Activated naive CD4-positive, alpha-beta T cell treated with anti-CD3 and anti-CD28 coated beads, Interleukin-2, amount 10 ng/mL, durations not matched to agents 7 days and 5 days (primary cell): ENCODE results near the gene GLIPR2.
"Not testable (repeated sequence)": the region's sequence is repeated elsewhere in the genome, so short reads cannot be mapped to it uniquely, and the experiment has no call there.

Experiments
- CTCF ChIA-PET: fragments of 350-600 bp; sonication (Branson Sonifier 250); formaldehyde crosslinking; loops from one replicate; lab custom pipeline; 2021; ENCODE audit warnings: antibody characterized with exemption; lab: Charles Lee
- DNase-seq: peaks from one replicate; pipeline ENCODE4 v3.0.0-alpha.2; 2020
- H3K27ac Mint-ChIP-seq: one replicate; pipeline ENCODE4 v1.8.0; 2021; ENCODE audit warnings: mild to moderate bottlenecking, moderate library complexity, mixed read lengths
- H3K27me3 Mint-ChIP-seq: one replicate; pipeline ENCODE4 v1.8.0; 2021; ENCODE audit warnings: mild to moderate bottlenecking, mixed read lengths
- H3K36me3 Mint-ChIP-seq: one replicate; pipeline ENCODE4 v1.8.0; 2021; ENCODE audit warnings: mixed read lengths
- H3K4me1 Mint-ChIP-seq: one replicate; pipeline ENCODE4 v1.8.0; 2021; ENCODE audit warnings: mixed read lengths
- H3K4me3 Mint-ChIP-seq: one replicate; pipeline ENCODE4 v1.8.0; 2021; ENCODE audit warnings: mild to moderate bottlenecking, moderate library complexity, mixed read lengths
- H3K9me3 Mint-ChIP-seq: one replicate; pipeline ENCODE4 v1.8.0; 2021; ENCODE audit warnings: mixed read lengths

GLIPR2 gene

GRCh38 chr9:36165826-36166167, 29.3 kb downstream of the GLIPR2 start:
- Mint-ChIP-seq H3K9me3 (no peaks in the 10 kb centered on the region), H3K4me1 (peaks cover 21% of the 10 kb centered on the region), H3K4me3 (peak overlapping the region; percentile 23), H3K27me3 (peaks cover 61% of the 10 kb centered on the region), H3K36me3 (peaks cover 6% of the 10 kb centered on the region), H3K27ac (no peak overlapping the region)
- CTCF ChIA-PET: interaction anchor here (1.1 to 8.2 kb wide), 12 partner anchors 17 to 207 kb away, joined by 3 to 221 read pairs (median 6); no protein-coding TSS in a partner anchor
- DNase-seq: no peak

- peaks cover 61% of the 10 kb centered on the region for H3K27me3 Mint-ChIP-seq
- peaks cover 5% of the 10 kb centered on the region for H3K36me3 Mint-ChIP-seq
- no peak overlapping the region for H3K27ac Mint-ChIP-seq
- DNase-seq: peak; percentile 85
- CTCF ChIA-PET: interaction anchor here (0.7 to 8.2 kb wide), 22 partner anchors 14 to 562 kb away, joined by 3 to 221 read pairs (median 4); partner anchors contain the start of genes CLTA and GLIPR2
- peaks cover 20% of the 10 kb centered on the region for H3K4me1 Mint-ChIP-seq
- peak overlapping the region; percentile 68 for H3K4me3 Mint-ChIP-seq
- H3K9me3 Mint-ChIP-seq: no peaks in the 10 kb centered on the region
Measured at GRCh38 chr9:36166168-36166927, 29.8 kb downstream of the GLIPR2 start.

DNA sequence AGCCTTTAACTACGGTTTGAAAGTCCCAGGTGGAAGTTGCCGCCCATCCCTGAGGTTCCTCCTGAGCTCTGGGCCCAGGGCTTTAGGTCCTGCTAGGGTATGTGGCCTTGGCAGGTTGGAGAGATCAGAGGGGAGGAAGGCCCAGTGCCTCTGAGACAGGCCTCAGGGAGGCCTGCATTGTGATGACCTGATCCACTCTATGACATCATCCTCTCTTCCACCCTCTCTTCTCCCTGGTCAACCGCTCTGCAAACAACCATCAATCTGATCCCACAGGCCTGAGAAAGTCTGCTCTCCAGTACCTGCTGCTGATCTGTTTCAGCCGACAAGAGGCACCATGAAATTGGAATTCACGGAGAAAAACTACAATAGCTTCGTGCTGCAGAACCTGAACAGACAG, 32.6 kb downstream of the GLIPR2 start, which contains the start of gene CCIN:
Gene CCIN (plus strand): TSS at position 223 of the 400 bp plus-strand sequence. CDS start 115 bp downstream, at position 338.
- Mint-ChIP-seq H3K4me3 (no peak within 1 kb of the TSS), H3K27ac (no peak within 1 kb of the TSS), H3K36me3 (no peaks in the 10 kb centered on the region), H3K9me3 (no peaks in the 10 kb centered on the region), H3K4me1 (peaks cover 16% of the 10 kb centered on the region), H3K27me3 (peaks cover 76% of the 10 kb centered on the region)
- CTCF ChIA-PET: interaction anchor here (0.8 to 8.2 kb wide), 6 partner anchors 20 to 560 kb away, joined by 3 to 221 read pairs (median 4); no protein-coding TSS in a partner anchor
- no peak for DNase-seq

GRCh38 chr9:36169708-36170107, 33.2 kb downstream of the GLIPR2 start:
- peaks cover 75% of the 10 kb centered on the region for H3K27me3 Mint-ChIP-seq
- CTCF ChIA-PET: interaction anchor here (0.6 to 8.2 kb wide), 4 partner anchors 20 to 163 kb away, joined by 3 to 221 read pairs (median 4); no protein-coding TSS in a partner anchor
- H3K36me3 Mint-ChIP-seq: no peaks in the 10 kb centered on the region
- H3K27ac Mint-ChIP-seq: no peak overlapping the region
- H3K4me3 Mint-ChIP-seq: no peak overlapping the region
- peaks cover 16% of the 10 kb centered on the region for H3K4me1 Mint-ChIP-seq
- no peak for DNase-seq
- no peaks in the 10 kb centered on the region for H3K9me3 Mint-ChIP-seq

DNA sequence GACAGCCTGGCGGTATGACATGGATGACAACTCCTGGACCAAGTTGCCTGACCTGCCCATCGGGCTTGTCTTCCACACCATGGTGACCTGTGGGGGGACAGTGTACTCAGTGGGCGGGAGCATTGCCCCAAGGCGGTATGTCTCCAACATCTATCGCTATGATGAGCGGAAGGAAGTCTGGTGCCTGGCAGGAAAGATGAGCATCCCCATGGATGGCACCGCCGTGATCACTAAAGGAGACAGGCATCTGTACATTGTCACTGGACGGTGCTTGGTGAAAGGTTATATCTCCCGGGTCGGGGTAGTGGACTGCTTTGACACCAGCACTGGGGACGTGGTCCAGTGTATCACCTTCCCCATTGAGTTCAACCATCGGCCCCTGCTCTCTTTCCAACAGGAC, 34.0 kb downstream of the GLIPR2 start:
- H3K27me3 Mint-ChIP-seq: peaks cover 72% of the 10 kb centered on the region
- no peaks in the 10 kb centered on the region for H3K9me3 Mint-ChIP-seq
- no peak for DNase-seq
- H3K27ac Mint-ChIP-seq: no peak overlapping the region
- H3K4me3 Mint-ChIP-seq: no peak overlapping the region
- CTCF ChIA-PET: interaction anchor here (1.5 to 8.2 kb wide), 2 partner anchors 69 to 163 kb away, joined by 4 to 221 read pairs; no protein-coding TSS in a partner anchor
- H3K36me3 Mint-ChIP-seq: no peaks in the 10 kb centered on the region
- H3K4me1 Mint-ChIP-seq: peaks cover 11% of the 10 kb centered on the region

- H3K27me3 Mint-ChIP-seq: peaks cover 49% of the 10 kb centered on the region
- no peaks in the 10 kb centered on the region for H3K36me3 Mint-ChIP-seq
- H3K27ac Mint-ChIP-seq: no peak overlapping the region
- no peak overlapping the region for H3K4me3 Mint-ChIP-seq
- peaks cover 6% of the 10 kb centered on the region for H3K4me1 Mint-ChIP-seq
- CTCF ChIA-PET: interaction anchor here (1.4 kb wide), 1 partner anchor 73 kb away, joined by 3 read pairs; no protein-coding TSS in a partner anchor
- DNase-seq: no peak
- H3K9me3 Mint-ChIP-seq: no peaks in the 10 kb centered on the region
Measured at GRCh38 chr9:36173861-36174260, 37.3 kb downstream of the GLIPR2 start.

DNA sequence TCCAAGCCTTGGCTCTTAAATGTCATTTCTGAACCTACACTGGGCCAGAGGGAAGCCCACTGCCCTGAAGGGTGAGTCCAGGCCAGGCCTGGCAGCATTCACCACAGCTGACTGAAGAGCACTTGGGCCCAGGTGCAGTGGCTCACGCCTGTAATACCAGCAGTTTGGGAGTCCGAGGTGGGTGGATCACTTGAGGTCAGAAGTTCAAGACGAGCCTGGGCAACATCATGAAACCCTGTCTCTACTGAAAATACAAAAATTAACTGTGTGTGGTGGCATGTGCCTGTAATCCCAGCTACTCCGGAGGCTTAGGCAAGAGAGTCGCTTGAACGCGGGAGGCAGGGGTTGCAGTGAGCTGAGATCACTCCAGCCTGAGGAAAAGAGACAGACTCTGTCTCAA, 37.7 kb downstream of the GLIPR2 start:
- Mint-ChIP-seq H3K36me3 (no peaks in the 10 kb centered on the region), H3K4me1 (peaks cover 10% of the 10 kb centered on the region), H3K27me3 (peaks cover 45% of the 10 kb centered on the region), H3K4me3 (no peak overlapping the region), H3K9me3 (no peaks in the 10 kb centered on the region), H3K27ac (no peak overlapping the region)
- no peak for DNase-seq
- CTCF ChIA-PET: interaction anchor here (2.3 kb wide), 1 partner anchor 72 kb away, joined by 6 read pairs; no protein-coding TSS in a partner anchor

DNA sequence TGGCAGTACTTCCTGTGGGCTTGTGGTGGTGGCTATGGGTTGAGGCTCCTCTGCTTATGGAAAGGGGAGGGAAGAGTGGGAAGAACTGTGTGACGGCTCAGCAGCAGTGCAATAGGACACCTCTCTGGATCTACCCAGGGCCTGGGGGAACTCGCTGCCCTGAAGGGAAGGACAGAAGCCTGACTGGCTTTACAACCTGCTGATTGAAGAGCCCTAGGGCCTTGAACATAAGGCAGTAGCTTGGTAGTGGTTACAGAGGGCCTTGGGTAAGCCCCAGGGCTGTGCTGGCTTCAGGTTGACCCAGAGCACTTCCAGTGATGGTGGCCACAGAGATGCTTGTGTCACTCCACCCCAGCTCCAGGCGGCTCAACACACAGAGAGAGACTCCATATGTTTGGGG, 38.2 kb downstream of the GLIPR2 start:
- CTCF ChIA-PET: interaction anchor here (2.3 kb wide), 1 partner anchor 72 kb away, joined by 6 read pairs; no protein-coding TSS in a partner anchor
- no peaks in the 10 kb centered on the region for H3K36me3 Mint-ChIP-seq
- no peak overlapping the region for H3K27ac Mint-ChIP-seq
- H3K4me1 Mint-ChIP-seq: peaks cover 10% of the 10 kb centered on the region
- no peaks in the 10 kb centered on the region for H3K9me3 Mint-ChIP-seq
- H3K4me3 Mint-ChIP-seq: no peak overlapping the region
- peaks cover 40% of the 10 kb centered on the region for H3K27me3 Mint-ChIP-seq
- DNase-seq: no peak

GRCh38 chr9:36175209-36175608, 38.7 kb downstream of the GLIPR2 start:
- H3K27ac Mint-ChIP-seq, H3K36me3 Mint-ChIP-seq: not testable (repeated sequence)

GRCh38 chr9:36176496-36176895, 40.0 kb downstream of the GLIPR2 start:
- not testable (repeated sequence) for H3K4me1 Mint-ChIP-seq, H3K4me3 Mint-ChIP-seq, H3K36me3 Mint-ChIP-seq, DNase-seq, H3K27ac Mint-ChIP-seq, H3K9me3 Mint-ChIP-seq
- CTCF ChIA-PET: interaction anchor here (2.3 kb wide), 1 partner anchor 74 kb away, joined by 6 read pairs; no protein-coding TSS in a partner anchor
- peaks cover 35% of the 10 kb centered on the region for H3K27me3 Mint-ChIP-seq

More at GRCh38 chr9:36175209-36175608, 38.7 kb downstream of the GLIPR2 start:
- H3K4me1 Mint-ChIP-seq, DNase-seq, H3K4me3 Mint-ChIP-seq, H3K9me3 Mint-ChIP-seq: not testable (repeated sequence)
- CTCF ChIA-PET: interaction anchor here (2.3 kb wide), 1 partner anchor 73 kb away, joined by 6 read pairs; no protein-coding TSS in a partner anchor
- H3K27me3 Mint-ChIP-seq: peaks cover 35% of the 10 kb centered on the region

GRCh38 chr9:36177571-36177970, 41.0 kb downstream of the GLIPR2 start:
- CTCF ChIA-PET: interaction anchor here (0.7 kb wide), 2 partner anchors 76 to 132 kb away, joined by 3 to 4 read pairs; no protein-coding TSS in a partner anchor
- Mint-ChIP-seq H3K4me3 (no peak overlapping the region), H3K27ac (no peak overlapping the region), H3K27me3 (peaks cover 33% of the 10 kb centered on the region), H3K4me1 (peaks cover 10% of the 10 kb centered on the region), H3K9me3 (no peaks in the 10 kb centered on the region), H3K36me3 (no peaks in the 10 kb centered on the region)
- DNase-seq: no peak

DNA sequence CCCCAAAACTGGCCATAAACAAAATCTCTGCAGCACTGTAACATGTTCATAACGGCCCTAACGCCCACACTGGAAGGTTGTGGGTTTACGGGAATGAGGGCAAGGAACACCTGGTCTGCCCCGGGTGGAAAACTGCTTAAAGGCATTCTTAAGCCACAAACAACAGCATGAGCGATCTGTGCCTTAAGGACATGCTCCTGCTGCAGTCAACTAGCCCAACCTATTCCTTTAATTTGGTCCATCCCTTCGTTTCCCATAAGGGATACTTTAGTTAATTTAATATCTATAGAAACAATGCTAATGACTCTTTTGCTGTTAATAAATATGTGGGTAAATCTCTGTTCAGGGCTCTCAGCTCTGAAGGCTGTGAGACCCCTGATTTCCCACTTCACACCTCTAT, 43.7 kb downstream of the GLIPR2 start:
- not testable (repeated sequence) for H3K4me3 Mint-ChIP-seq, H3K4me1 Mint-ChIP-seq, H3K27ac Mint-ChIP-seq, H3K36me3 Mint-ChIP-seq, H3K9me3 Mint-ChIP-seq, DNase-seq
- CTCF ChIA-PET: interaction anchor here (0.7 to 1.1 kb wide), 3 partner anchors 10 to 863 kb away, joined by 3 to 4 read pairs (median 4); partner anchors contain the start of gene CLTA
- peaks cover 13% of the 10 kb centered on the region for H3K27me3 Mint-ChIP-seq

GRCh38 chr9:36187414-36187813, 50.9 kb downstream of the GLIPR2 start:
- Mint-ChIP-seq H3K9me3 (no peaks in the 10 kb centered on the region), H3K27me3 (peaks cover 19% of the 10 kb centered on the region), H3K4me1 (peaks cover 20% of the 10 kb centered on the region), H3K4me3 (no peak overlapping the region), H3K36me3 (peaks cover 6% of the 10 kb centered on the region), H3K27ac (no peak overlapping the region)
- CTCF ChIA-PET: interaction anchor here (0.9 kb wide), 1 partner anchor 31 kb away, joined by 3 read pairs; no protein-coding TSS in a partner anchor
- no peak for DNase-seq

DNA sequence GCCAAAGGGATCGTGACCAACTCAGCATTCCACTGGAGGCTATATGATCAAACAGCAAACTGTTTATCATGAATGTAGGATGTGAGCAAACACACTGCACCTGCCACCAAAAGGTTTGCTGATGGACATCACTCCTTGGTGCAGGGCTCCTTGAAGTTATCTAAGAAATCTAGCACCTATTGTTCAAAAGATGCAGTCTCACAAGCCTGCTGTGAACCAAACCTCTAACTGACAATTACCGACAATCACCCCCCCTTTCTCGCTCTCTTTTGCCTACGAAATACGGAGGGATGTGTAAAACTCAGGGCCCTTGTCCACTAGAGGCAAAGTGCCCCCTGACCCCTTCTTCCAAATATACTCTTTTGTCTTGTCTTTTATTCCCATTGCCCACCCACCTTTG, 51.7 kb downstream of the GLIPR2 start:
- no peak overlapping the region for H3K27ac Mint-ChIP-seq
- CTCF ChIA-PET: interaction anchor here (1.6 to 2.6 kb wide), 2 partner anchors 14 to 21 kb away, joined by 5 to 8 read pairs; no protein-coding TSS in a partner anchor

More for the DNA sequence above, 51.7 kb downstream of the GLIPR2 start:
- H3K9me3 Mint-ChIP-seq: no peaks in the 10 kb centered on the region
- DNase-seq: no peak
- peaks cover 19% of the 10 kb centered on the region for H3K27me3 Mint-ChIP-seq
- H3K36me3 Mint-ChIP-seq: peaks cover 6% of the 10 kb centered on the region
- H3K4me3 Mint-ChIP-seq: no peak overlapping the region
- peaks cover 28% of the 10 kb centered on the region for H3K4me1 Mint-ChIP-seq
